Karpas-422 (cell line): ENCODE data around the gene SNX18. TPM values are rescaled to one million over a fixed set of nuclear protein-coding genes. Genes with fewer than 3 reads are reported as not detected.

Experiments
- DNase-seq: peaks from one replicate; pipeline ENCODE4 v3.0.0-alpha.2; 2015
- H2AFZ ChIP-seq: fragments of 200-600 bp; sonication (generic); 2 replicates; pipeline ENCODE4 v1.6.1; 2014; ENCODE audit warnings: antibody characterized with exemption, low read length, mixed read lengths
- H3K27ac ChIP-seq: fragments of 200-600 bp; sonication (generic); 2 replicates; pipeline ENCODE4 v1.5.1; 2014; ENCODE audit warnings: mild to moderate bottlenecking, low read length, moderate library complexity
- H3K27me3 ChIP-seq: fragments of 200-600 bp; sonication (generic); 2 replicates; pipeline ENCODE4 v1.6.1; 2014; ENCODE audit warnings: low read length, mixed read lengths
- H3K36me3 ChIP-seq: fragments of 200-600 bp; sonication (generic); 2 replicates; pipeline ENCODE4 v1.6.1; 2014; ENCODE audit warnings: low read length, mixed read lengths; ENCODE audit not compliant: insufficient read depth
- H3K4me1 ChIP-seq: fragments of 200-600 bp; sonication (generic); 2 replicates; pipeline ENCODE4 v1.6.1; 2014; ENCODE audit warnings: mild to moderate bottlenecking, low read length, mixed read lengths
- H3K4me2 ChIP-seq: fragments of 200-600 bp; sonication (generic); 2 replicates; pipeline ENCODE4 v1.6.1; 2014; ENCODE audit warnings: low read length, low read depth, mild to moderate bottlenecking; ENCODE audit not compliant: poor library complexity, severe bottlenecking
- H3K4me3 ChIP-seq: fragments of 200-600 bp; sonication (generic); 2 replicates; pipeline ENCODE4 v1.5.1; 2014; ENCODE audit warnings: mild to moderate bottlenecking, antibody characterized with exemption, low read length, mixed read lengths
- H3K79me2 ChIP-seq: fragments of 200-600 bp; sonication (generic); 2 replicates; pipeline ENCODE4 v1.6.1; 2014; ENCODE audit warnings: mild to moderate bottlenecking, low read length, mixed read lengths
- H3K9ac ChIP-seq: fragments of 200-600 bp; sonication (generic); 2 replicates; pipeline ENCODE4 v1.6.0; 2014; ENCODE audit warnings: low read length
- H3K9me2 ChIP-seq: fragments of 200-600 bp; sonication (generic), shearing (Covaris generic); replicated peaks from 2 replicates; pipeline ENCODE4 v1.6.0; 2014; ENCODE audit warnings: mild to moderate bottlenecking, low read length, moderate library complexity; ENCODE audit not compliant: insufficient read depth
- H3K9me3 ChIP-seq: fragments of 300-700, 200-600 bp; sonication (generic); 2 replicates; pipeline ENCODE4 v1.6.1; 2014; ENCODE audit warnings: low read length, mixed read lengths
- H4K20me1 ChIP-seq: fragments of 200-600 bp; sonication (generic); 2 replicates; pipeline ENCODE4 v1.6.1; 2014; ENCODE audit warnings: mild to moderate bottlenecking, antibody characterized with exemption, low read length, low read depth; ENCODE audit not compliant: insufficient read depth
- total RNA-seq: library from RNA; depleted of rRNA; stranded (reverse); fragments of >200 nt; shearing (Covaris generic); gene quantifications from 2 replicates; pipeline ENCODE4 v1.2.3, GENCODE V29; 2014; ENCODE audit warnings: low replicate concordance; rRNA removed

Gene SNX18, protein sequence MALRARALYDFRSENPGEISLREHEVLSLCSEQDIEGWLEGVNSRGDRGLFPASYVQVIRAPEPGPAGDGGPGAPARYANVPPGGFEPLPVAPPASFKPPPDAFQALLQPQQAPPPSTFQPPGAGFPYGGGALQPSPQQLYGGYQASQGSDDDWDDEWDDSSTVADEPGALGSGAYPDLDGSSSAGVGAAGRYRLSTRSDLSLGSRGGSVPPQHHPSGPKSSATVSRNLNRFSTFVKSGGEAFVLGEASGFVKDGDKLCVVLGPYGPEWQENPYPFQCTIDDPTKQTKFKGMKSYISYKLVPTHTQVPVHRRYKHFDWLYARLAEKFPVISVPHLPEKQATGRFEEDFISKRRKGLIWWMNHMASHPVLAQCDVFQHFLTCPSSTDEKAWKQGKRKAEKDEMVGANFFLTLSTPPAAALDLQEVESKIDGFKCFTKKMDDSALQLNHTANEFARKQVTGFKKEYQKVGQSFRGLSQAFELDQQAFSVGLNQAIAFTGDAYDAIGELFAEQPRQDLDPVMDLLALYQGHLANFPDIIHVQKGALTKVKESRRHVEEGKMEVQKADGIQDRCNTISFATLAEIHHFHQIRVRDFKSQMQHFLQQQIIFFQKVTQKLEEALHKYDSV
- total RNA-seq: 1.7 and 2.9 TPM in 2 replicates

DNA sequence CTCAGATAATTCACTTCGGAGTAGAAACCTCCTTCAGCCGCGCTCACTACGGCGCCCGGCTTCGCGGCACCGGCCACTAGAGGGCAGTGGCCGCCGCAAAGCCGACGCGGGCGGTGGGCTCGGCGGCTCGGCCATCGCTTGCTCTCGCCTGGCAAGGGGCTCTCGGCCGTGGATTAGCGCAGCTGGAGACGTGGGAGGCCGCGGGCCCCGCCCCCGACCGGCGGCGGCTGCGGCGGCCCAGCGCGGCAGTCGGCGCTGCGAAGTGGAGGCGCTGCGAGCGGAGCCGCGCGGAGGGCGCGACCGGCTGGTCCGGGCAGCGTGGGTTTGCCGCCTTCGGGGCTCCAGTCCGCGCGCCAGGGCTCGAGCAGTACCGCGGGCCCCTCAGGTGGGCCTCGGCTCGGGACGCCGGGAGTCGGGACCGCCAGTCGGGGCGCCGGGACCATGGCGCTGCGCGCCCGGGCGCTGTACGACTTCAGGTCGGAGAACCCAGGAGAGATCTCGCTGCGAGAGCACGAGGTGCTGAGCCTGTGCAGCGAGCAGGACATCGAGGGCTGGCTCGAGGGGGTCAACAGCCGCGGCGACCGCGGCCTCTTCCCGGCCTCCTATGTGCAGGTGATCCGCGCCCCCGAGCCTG is at the start of gene SNX18:
Gene SNX18, plus strand, starts transcription at position 248 of the 634 bp plus-strand sequence. Its CDS starts 194 bp downstream, at position 442.
- Histone ChIP-seq H3K79me2 (no peaks in the 10 kb centered on the region), H3K9ac (peak within 1 kb of the TSS; percentile 71), H2AFZ (peak within 1 kb of the TSS; percentile 98), H3K9me3 (no peaks in the 10 kb centered on the region), H3K4me3 (peak within 1 kb of the TSS; percentile 74), H3K27me3 (no peaks in the 10 kb centered on the region), H3K27ac (no peak within 1 kb of the TSS), H4K20me1 (no peaks in the 10 kb centered on the region), H3K4me2 (peak within 1 kb of the TSS; percentile 79), H3K9me2 (no peaks in the 10 kb centered on the region), H3K36me3 (no peaks in the 10 kb centered on the region), H3K4me1 (peaks cover 6% of the 10 kb centered on the region)
- peak; percentile 94 for DNase-seq

DNA sequence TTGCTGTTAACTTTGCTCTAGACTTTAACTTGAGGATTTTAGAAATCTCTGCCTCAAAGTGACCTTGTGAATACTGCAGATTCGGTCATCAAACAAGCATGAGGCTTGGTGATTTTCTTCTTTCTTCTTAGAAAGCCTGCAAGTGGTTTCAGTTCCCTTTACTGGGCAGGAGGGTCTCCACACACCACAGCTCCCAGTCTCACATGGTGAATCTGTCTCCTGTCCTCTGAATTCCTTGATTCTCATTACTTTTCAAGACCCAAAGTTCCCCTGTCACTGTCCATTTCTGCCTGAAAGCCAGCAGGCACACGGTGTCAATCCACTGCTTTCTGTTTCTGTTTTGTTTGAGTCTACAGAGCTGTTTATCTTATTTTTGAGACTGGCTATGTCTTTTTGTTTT is 47.9 kb upstream of the SNX18 start:
- Histone ChIP-seq H3K9me3 (no peaks in the 10 kb centered on the region), H3K4me3 (no peak overlapping the region), H3K36me3 (no peaks in the 10 kb centered on the region), H3K9ac (no peak overlapping the region), H3K4me1 (no peaks in the 10 kb centered on the region), H3K27me3 (no peaks in the 10 kb centered on the region), H3K79me2 (no peaks in the 10 kb centered on the region), H3K4me2 (no peak overlapping the region), H4K20me1 (no peaks in the 10 kb centered on the region), H3K27ac (no peak overlapping the region), H3K9me2 (no peaks in the 10 kb centered on the region), H2AFZ (no peak overlapping the region)
- DNase-seq: no peak

DNA sequence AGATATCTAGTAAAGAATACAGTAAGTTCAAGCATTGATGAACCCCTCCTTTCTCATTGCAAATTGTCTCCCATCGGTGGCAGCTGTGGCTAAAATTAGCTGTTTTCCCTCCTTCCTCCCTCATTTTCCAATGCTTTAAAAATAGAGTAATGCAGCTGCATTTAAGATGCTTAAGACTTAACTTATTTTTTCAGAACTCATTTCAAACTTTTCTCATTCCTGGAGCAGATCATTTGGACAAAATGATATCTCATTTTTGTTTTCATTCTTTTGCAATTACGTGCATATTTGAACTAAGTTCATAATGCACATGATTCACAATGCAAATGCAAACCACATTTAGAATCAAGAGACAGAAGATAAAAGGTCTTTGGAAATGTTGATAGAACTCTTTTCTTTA is 47.4 kb upstream of the SNX18 start:
- H4K20me1 ChIP-seq: no peaks in the 10 kb centered on the region
- no peaks in the 10 kb centered on the region for H3K79me2 ChIP-seq
- no peak overlapping the region for H3K4me3 ChIP-seq
- DNase-seq: no peak
- no peaks in the 10 kb centered on the region for H3K9me2 ChIP-seq
- H3K4me2 ChIP-seq: no peak overlapping the region
- H3K27me3 ChIP-seq: no peaks in the 10 kb centered on the region
- H3K36me3 ChIP-seq: no peaks in the 10 kb centered on the region
- no peak overlapping the region for H3K27ac ChIP-seq
- H3K9me3 ChIP-seq: no peaks in the 10 kb centered on the region
- H3K4me1 ChIP-seq: no peaks in the 10 kb centered on the region
- no peak overlapping the region for H3K9ac ChIP-seq
- no peak overlapping the region for H2AFZ ChIP-seq

DNA sequence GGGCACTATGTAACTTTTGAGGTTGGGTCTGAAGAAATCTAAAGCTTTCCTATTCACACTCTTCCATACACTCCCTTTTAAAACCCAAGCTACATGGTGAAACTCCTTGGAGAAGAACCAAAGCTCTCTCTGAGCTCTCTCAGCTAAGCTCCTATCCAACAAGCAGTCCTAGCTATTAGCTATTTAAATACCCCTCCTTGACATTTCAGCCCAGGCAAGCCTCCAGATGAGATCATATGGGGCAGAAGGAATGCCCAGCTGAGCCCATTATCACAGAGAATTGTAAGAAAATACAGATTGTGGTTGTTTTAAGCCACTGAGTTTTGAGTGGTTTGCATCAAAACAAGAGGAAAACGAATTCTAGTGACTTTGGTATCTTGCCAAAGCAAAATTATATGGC is 46.9 kb upstream of the SNX18 start:
- Histone ChIP-seq H3K36me3 (no peaks in the 10 kb centered on the region), H3K9me2 (no peaks in the 10 kb centered on the region), H3K79me2 (no peaks in the 10 kb centered on the region), H3K27me3 (no peaks in the 10 kb centered on the region), H3K4me3 (no peak overlapping the region), H3K9ac (no peak overlapping the region), H2AFZ (no peak overlapping the region), H3K4me1 (no peaks in the 10 kb centered on the region), H4K20me1 (no peaks in the 10 kb centered on the region), H3K4me2 (no peak overlapping the region), H3K9me3 (no peaks in the 10 kb centered on the region), H3K27ac (no peak overlapping the region)
- no peak for DNase-seq

DNA sequence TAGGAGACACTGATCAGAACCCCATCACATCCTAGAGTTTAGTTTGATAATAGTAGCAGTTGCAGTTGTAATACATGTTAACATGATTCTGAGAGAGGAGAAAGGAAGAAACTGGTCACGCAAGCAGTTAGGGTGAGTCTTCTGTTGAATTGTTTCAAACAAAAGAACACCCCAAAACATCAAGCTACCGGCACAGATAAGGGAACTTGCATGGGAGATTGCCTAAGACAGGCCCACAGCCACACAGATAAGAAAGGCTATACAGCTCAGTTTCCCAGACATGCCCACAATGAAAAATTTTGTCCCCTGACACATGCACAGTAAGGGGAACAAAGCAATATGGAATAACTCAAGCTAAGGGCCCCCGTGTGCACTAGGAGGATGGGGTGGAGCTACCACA is 46.2 kb upstream of the SNX18 start:
- Histone ChIP-seq H3K4me1 (no peaks in the 10 kb centered on the region), H3K79me2 (no peaks in the 10 kb centered on the region), H3K27me3 (no peaks in the 10 kb centered on the region), H4K20me1 (no peaks in the 10 kb centered on the region), H3K4me3 (no peak overlapping the region), H3K9me2 (no peaks in the 10 kb centered on the region), H3K9me3 (no peaks in the 10 kb centered on the region), H3K9ac (no peak overlapping the region), H3K4me2 (no peak overlapping the region), H2AFZ (no peak overlapping the region), H3K27ac (no peak overlapping the region), H3K36me3 (no peaks in the 10 kb centered on the region)
- no peak for DNase-seq

DNA sequence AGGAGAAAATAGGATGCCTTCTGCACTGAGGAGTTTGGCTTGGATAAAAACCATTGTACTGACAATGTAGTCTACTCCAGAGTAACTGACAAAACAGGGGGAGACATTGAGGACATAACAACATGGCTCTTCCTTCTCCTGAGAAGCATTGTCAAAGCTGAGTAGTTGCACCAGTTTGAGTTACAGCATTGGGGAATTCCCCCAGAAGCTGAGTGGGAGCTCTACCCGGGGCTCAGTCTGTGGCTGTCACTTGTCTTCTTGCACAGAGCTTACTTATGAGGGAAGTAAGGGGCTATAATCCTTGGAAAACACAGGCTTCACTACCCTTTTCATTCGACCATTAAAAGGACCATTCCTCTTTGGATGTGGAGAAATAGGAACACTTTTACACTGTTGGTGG is 40.9 kb upstream of the SNX18 start:
- no peaks in the 10 kb centered on the region for H3K9me3 ChIP-seq
- H3K4me3 ChIP-seq: no peak overlapping the region
- no peak overlapping the region for H3K27ac ChIP-seq
- H2AFZ ChIP-seq: no peak overlapping the region
- no peaks in the 10 kb centered on the region for H4K20me1 ChIP-seq
- H3K79me2 ChIP-seq: no peaks in the 10 kb centered on the region
- no peaks in the 10 kb centered on the region for H3K9me2 ChIP-seq
- H3K4me2 ChIP-seq: no peak overlapping the region
- H3K36me3 ChIP-seq: no peaks in the 10 kb centered on the region
- H3K9ac ChIP-seq: no peak overlapping the region
- no peaks in the 10 kb centered on the region for H3K4me1 ChIP-seq
- DNase-seq: no peak
- H3K27me3 ChIP-seq: no peaks in the 10 kb centered on the region

DNA sequence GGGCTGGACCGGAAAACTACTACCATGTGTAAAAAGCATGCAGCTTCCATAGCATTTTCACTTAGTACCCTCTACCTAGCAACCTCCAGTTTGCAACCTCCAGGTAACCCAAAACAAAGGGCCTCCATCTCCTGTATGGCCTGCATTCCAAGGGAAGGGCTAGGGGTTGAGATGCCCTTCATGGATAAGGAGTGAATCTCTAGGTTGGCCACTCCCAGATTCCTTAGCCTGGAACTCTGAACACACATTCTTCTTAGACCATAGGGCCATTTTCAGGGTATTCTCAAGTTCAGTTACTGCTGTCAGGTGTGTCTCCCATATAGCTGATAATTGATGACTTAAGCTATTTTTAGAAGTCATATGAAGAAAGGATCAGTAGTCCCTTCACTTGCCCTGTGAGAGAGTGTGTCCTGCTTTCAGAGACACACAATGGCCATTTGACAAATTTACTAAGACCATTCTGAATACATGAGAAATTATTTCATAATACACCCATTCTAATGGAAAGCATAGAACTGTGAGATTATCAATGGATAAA is 39.5 kb upstream of the SNX18 start:
- H3K9ac ChIP-seq: no peak overlapping the region
- no peak for DNase-seq
- no peaks in the 10 kb centered on the region for H3K9me2 ChIP-seq
- no peak overlapping the region for H3K27ac ChIP-seq
- H3K4me1 ChIP-seq: no peaks in the 10 kb centered on the region
- no peaks in the 10 kb centered on the region for H3K27me3 ChIP-seq
- H3K4me3 ChIP-seq: no peak overlapping the region
- no peaks in the 10 kb centered on the region for H3K79me2 ChIP-seq
- H4K20me1 ChIP-seq: no peaks in the 10 kb centered on the region
- no peak overlapping the region for H3K4me2 ChIP-seq
- no peaks in the 10 kb centered on the region for H3K9me3 ChIP-seq
- no peaks in the 10 kb centered on the region for H3K36me3 ChIP-seq
- no peak overlapping the region for H2AFZ ChIP-seq

DNA sequence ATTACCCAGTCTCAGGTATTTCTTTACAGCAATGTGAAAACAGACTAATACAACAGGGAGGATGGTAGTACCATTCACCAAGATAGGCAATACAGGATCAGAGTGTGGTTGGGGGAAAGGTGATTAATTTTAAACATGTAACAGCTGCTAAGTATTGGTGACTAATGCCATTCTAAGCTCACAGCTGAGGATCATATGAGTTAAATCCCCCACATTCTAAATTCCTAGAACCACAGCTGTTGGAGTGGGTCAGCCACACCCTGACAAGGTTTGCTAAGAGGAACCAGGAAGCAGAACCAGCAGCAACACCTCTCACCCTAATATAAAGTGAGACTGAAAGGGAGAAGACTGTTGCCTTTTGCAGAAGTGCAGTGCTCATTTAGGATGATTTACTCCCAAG is 37.3 kb upstream of the SNX18 start:
- Histone ChIP-seq H3K4me1 (no peaks in the 10 kb centered on the region), H3K9me3 (no peaks in the 10 kb centered on the region), H3K27me3 (no peaks in the 10 kb centered on the region), H3K36me3 (no peaks in the 10 kb centered on the region), H3K79me2 (no peaks in the 10 kb centered on the region), H2AFZ (no peak overlapping the region), H3K27ac (no peak overlapping the region), H3K9me2 (no peaks in the 10 kb centered on the region), H3K9ac (no peak overlapping the region), H3K4me3 (no peak overlapping the region), H4K20me1 (no peaks in the 10 kb centered on the region), H3K4me2 (no peak overlapping the region)
- no peak for DNase-seq
